ENCODE measurements around the gene MED16. TPM values are rescaled to one million over a fixed set of nuclear protein-coding genes. Genes with fewer than 3 reads are reported as not detected.
"Not testable (repeated sequence)": the region's sequence is repeated elsewhere in the genome, so short reads cannot be mapped to it uniquely, and the experiment has no call there.

Gene MED16
- total RNA-seq, 1 experiment from 2014 or later: 20.4 TPM

- H3K9me3 ChIP-seq: no peaks in the 10 kb centered on the region
- H3K36me3 ChIP-seq: peaks cover 6% of the 10 kb centered on the region; the same call in 1 of the 2 replicates
- H3K27me3 ChIP-seq: no peaks in the 10 kb centered on the region
- DNase-seq: no peak
- H3K4me3 ChIP-seq: no peak overlapping the region
Observed at GRCh38 chr19:884420-885211, 8.4 kb downstream of the MED16 start.

- no peaks in the 10 kb centered on the region for H3K27me3 ChIP-seq
- H3K9me3 ChIP-seq: no peaks in the 10 kb centered on the region
- peaks cover 6% of the 10 kb centered on the region; the same call in 1 of the 2 replicates for H3K36me3 ChIP-seq
- no peak overlapping the region for H3K4me3 ChIP-seq
- DNase-seq: no peak
Observed at GRCh38 chr19:883661-884211, 9.3 kb downstream of the MED16 start.

- Histone ChIP-seq H3K4me3 (no peak overlapping the region), H3K27me3 (no peaks in the 10 kb centered on the region), H3K36me3 (peaks cover 6% of the 10 kb centered on the region; the same call in 1 of the 2 replicates), H3K9me3 (no peaks in the 10 kb centered on the region)
- no peak for DNase-seq
Observed at GRCh38 chr19:882871-883497, 10.0 kb downstream of the MED16 start.

GRCh38 chr19:881385-882071, 11.5 kb downstream of the MED16 start:
- Histone ChIP-seq H3K9me3 (no peaks in the 10 kb centered on the region), H3K27me3 (no peaks in the 10 kb centered on the region), H3K36me3 (peaks cover 5% of the 10 kb centered on the region; the same call in 1 of the 2 replicates), H3K4me3 (no peak overlapping the region)
- DNase-seq: no peak

GRCh38 chr19:879711-880438, 13.1 kb downstream of the MED16 start:
- Histone ChIP-seq H3K9me3 (no peaks in the 10 kb centered on the region), H3K36me3 (peaks cover 2% of the 10 kb centered on the region; the same call in 1 of the 2 replicates), H3K27me3 (no peaks in the 10 kb centered on the region), H3K4me3 (no peak overlapping the region)
- DNase-seq: no peak

- not testable (repeated sequence) for H3K4me3 ChIP-seq, H3K36me3 ChIP-seq, DNase-seq
Observed at GRCh38 chr19:878751-879561, 14.0 kb downstream of the MED16 start.

GRCh38 chr19:877992-878660, 14.9 kb downstream of the MED16 start:
- not testable (repeated sequence) for DNase-seq, H3K27me3 ChIP-seq, H3K4me3 ChIP-seq, H3K36me3 ChIP-seq, H3K9me3 ChIP-seq

More at GRCh38 chr19:878751-879561, 14.0 kb downstream of the MED16 start:
- H3K27me3 ChIP-seq, H3K9me3 ChIP-seq: not testable (repeated sequence)

GRCh38 chr19:876780-877314, 16.1 kb downstream of the MED16 start:
- Histone ChIP-seq H3K36me3 (peaks cover 2% of the 10 kb centered on the region; the same call in 1 of the 2 replicates), H3K9me3 (no peaks in the 10 kb centered on the region), H3K27me3 (no peaks in the 10 kb centered on the region), H3K4me3 (no peak overlapping the region)
- DNase-seq: no peak

GRCh38 chr19:876089-876488, 16.9 kb downstream of the MED16 start:
- DNase-seq: no peak

GRCh38 chr19:875265-875879, 17.6 kb downstream of the MED16 start:
- H3K36me3 ChIP-seq: no peaks in the 10 kb centered on the region
- no peaks in the 10 kb centered on the region for H3K9me3 ChIP-seq
- no peak for DNase-seq
- H3K4me3 ChIP-seq: no peak overlapping the region
- H3K27me3 ChIP-seq: no peaks in the 10 kb centered on the region

More at GRCh38 chr19:876089-876488, 16.9 kb downstream of the MED16 start:
- Histone ChIP-seq H3K9me3 (no peaks in the 10 kb centered on the region), H3K4me3 (no peak overlapping the region), H3K36me3 (no peaks in the 10 kb centered on the region), H3K27me3 (no peaks in the 10 kb centered on the region)

- H3K9me3 ChIP-seq: no peaks in the 10 kb centered on the region
- no peak for DNase-seq
Observed at GRCh38 chr19:873561-874041, 19.4 kb downstream of the MED16 start.

GRCh38 chr19:873084-873483, 19.9 kb downstream of the MED16 start:
- Histone ChIP-seq H3K9me3 (no peaks in the 10 kb centered on the region), H3K4me3 (no peak overlapping the region), H3K36me3 (peaks cover 5% of the 10 kb centered on the region; the same call in 1 of the 2 replicates), H3K27me3 (no peaks in the 10 kb centered on the region)
- no peak for DNase-seq

More at GRCh38 chr19:873561-874041, 19.4 kb downstream of the MED16 start:
- H3K4me3 ChIP-seq: no peak overlapping the region
- H3K36me3 ChIP-seq: peaks cover 5% of the 10 kb centered on the region; the same call in 1 of the 2 replicates
- no peaks in the 10 kb centered on the region for H3K27me3 ChIP-seq

- no peak overlapping the region for H3K4me3 ChIP-seq
- DNase-seq: no peak
- H3K27me3 ChIP-seq: no peaks in the 10 kb centered on the region
- no peaks in the 10 kb centered on the region for H3K9me3 ChIP-seq
- H3K36me3 ChIP-seq: peaks cover 5% of the 10 kb centered on the region; the same call in 1 of the 2 replicates
Observed at GRCh38 chr19:872266-872951, 20.6 kb downstream of the MED16 start.

Data from MG63 (cell line).